Aorta (tissue), 5 donors: ENCODE results near the gene MED13L. TPM values are rescaled to one million over a fixed set of nuclear protein-coding genes. Genes with fewer than 3 reads are reported as not detected.
"Not testable (repeated sequence)": the region's sequence is repeated elsewhere in the genome, so short reads cannot be mapped to it uniquely, and the experiment has no call there.

Experiments
- ATAC-seq: fragments of 200-7000 bp; cut with Tn5 transposase; one replicate; pipeline ENCODE4 v1.9.1; 2022; ENCODE audit warnings: moderate library complexity; ENCODE audit not compliant: low FRiP score
- DNase-seq, 2 donors: peaks; one replicate each; pipeline ENCODE4 v3.0.0-alpha.2; 2020
- H3K27ac ChIP-seq, 2 donors: one replicate each; pipeline ENCODE4 v1.5.1; 2013; ENCODE audit warnings: low read length in 2 of 2, mild to moderate bottlenecking in 2 of 2, moderate library complexity in 2 of 2, control low read depth in 1 of 2, inconsistent platforms in 1 of 2, low read depth in 1 of 2
- H3K27me3 ChIP-seq, 2 donors: one replicate each; pipeline ENCODE4 v1.6.1; 2013; ENCODE audit warnings: control low read depth in 1 of 2, low read length in 1 of 2, mild to moderate bottlenecking in 1 of 2, moderate library complexity in 1 of 2; ENCODE audit not compliant: insufficient read depth in 2 of 2, control insufficient read depth in 1 of 2
- H3K36me3 ChIP-seq, 2 donors: one replicate each; pipeline ENCODE4 v1.6.1; 2013; ENCODE audit warnings: control low read depth in 1 of 2, low read length in 1 of 2, mild to moderate bottlenecking in 1 of 2; ENCODE audit not compliant: insufficient read depth in 2 of 2, control insufficient read depth in 1 of 2
- H3K4me1 ChIP-seq, 2 donors: one replicate each; pipeline ENCODE4 v1.6.1; 2013; ENCODE audit warnings: low read length in 2 of 2, control low read depth in 1 of 2, mild to moderate bottlenecking in 1 of 2, moderate library complexity in 1 of 2; ENCODE audit not compliant: insufficient read depth in 2 of 2, control insufficient read depth in 1 of 2
- H3K4me3 ChIP-seq, 2 donors: one replicate each; pipeline ENCODE4 v1.5.1; 2013; ENCODE audit warnings: low read length in 2 of 2, control low read depth in 1 of 2, mild to moderate bottlenecking in 1 of 2
- H3K9me3 ChIP-seq: one replicate; pipeline ENCODE4 v1.6.1; 2013; ENCODE audit warnings: mild to moderate bottlenecking, low read length; ENCODE audit not compliant: control insufficient read depth
- WGBS, 2 donors: extraction: QIAGEN DNeasy Blood & Tissue Kit; methylation state at CpG; one replicate each; pipeline ENCODE4 v1.1.7; 2013; 5-methylcytosine and 5-hydroxymethylcytosine counted together
- intact Hi-C, 2 donors: fragments of 100-400 bp; cut with DNase I; formaldehyde crosslinking; loops; one replicate each; pipeline versions ENCODE4 v1.14.2 to v1.15.0; 2022
- polyA plus RNA-seq, 2 donors: library from polyadenylated mRNA; stranded (reverse); fragments of 200-250 nt; gene quantifications; one replicate each; pipeline ENCODE4 v1.2.3, GENCODE V29; 2013
- total RNA-seq, 2 donors: library from RNA; stranded (reverse); fragmentation: NEBNext Ultra II Directional; extraction: Animal tissue kit (Norgen Biotek cat#: 25700); gene quantifications; one replicate each; pipeline ENCODE4 v1.2.1, GENCODE V29; 2021
- donor health status: healthy with polysubstance abuse.
- donor health status: Bipolar disorder and iron deficiency.
- donor health status: DM: no; HTN: no; CAD: no.
- donor health status: DM: no; HTN: no; CAD: no.
- donor health status: DM: yes; HTN: yes; CAD: no.

Gene MED13L
- total and polyA plus RNA-seq, 4 donors = 16.7 to 215 (median 114) TPM

DNA sequence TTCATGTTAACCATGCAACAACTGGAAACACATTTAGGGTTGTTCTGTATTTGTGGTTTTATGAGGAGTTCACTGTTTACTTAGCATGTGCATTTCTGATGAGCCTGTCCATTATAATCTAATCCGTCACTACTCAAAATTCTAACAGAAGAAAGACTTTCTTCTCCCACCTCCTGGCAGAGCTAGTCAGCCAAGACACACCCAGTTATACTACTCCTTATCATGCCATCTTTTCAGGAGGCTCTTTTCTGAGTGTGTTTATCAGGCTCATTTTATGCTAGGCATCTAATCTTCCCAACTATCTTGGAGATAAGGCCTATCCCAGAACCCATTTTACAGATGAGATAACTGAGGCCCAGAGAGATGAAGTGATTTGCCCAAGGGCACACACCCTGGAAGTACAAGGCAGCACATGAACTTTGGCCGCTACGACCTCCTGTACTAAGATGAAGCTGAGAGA is 10.4 kb upstream of the MED13L start:
- 91 to 92% methylated on average over 3 of the region's 3 CpGs for WGBS, 2 donors
- Histone ChIP-seq H3K4me1 (no peaks in the 10 kb centered on the region), H3K4me3 (no peak overlapping the region), H3K27me3 (no peaks in the 10 kb centered on the region), H3K36me3 (no peaks in the 10 kb centered on the region), H3K27ac (no peak overlapping the region), H3K9me3 (no peaks in the 10 kb centered on the region)
- intact Hi-C loops = no loop called here
- DNase-seq (no peak), ATAC-seq (no peak)

DNA sequence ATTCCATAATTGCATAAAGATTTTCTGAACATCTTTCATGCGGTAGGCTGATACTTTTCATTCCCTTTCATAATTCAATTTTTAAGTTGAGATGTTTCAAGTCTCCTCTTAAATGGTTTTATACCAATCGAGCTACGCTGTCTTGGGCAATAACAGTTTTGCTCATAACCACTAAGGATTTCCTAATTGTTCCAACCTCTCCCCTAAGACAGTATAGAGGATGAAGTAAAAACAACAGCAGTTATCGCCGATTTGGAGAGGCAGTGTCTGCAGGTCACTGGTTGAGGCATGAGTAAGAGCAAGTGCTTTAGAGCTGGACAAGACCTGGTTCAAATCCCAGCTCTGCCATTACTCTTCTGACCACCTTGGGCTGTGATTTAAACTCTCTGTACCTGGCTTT is 6.9 kb upstream of the MED13L start:
- Histone ChIP-seq H3K36me3 (no peaks in the 10 kb centered on the region), H3K4me1 (no peaks in the 10 kb centered on the region), H3K27me3 (no peaks in the 10 kb centered on the region), H3K9me3 (no peaks in the 10 kb centered on the region), H3K27ac (no peak overlapping the region), H3K4me3 (no peak overlapping the region)
- intact Hi-C loops = no loop called here
- 94% methylated on average over 5 of the region's 5 CpGs for WGBS, 2 donors
- ATAC-seq = no peak
- DNase-seq = no peak

DNA sequence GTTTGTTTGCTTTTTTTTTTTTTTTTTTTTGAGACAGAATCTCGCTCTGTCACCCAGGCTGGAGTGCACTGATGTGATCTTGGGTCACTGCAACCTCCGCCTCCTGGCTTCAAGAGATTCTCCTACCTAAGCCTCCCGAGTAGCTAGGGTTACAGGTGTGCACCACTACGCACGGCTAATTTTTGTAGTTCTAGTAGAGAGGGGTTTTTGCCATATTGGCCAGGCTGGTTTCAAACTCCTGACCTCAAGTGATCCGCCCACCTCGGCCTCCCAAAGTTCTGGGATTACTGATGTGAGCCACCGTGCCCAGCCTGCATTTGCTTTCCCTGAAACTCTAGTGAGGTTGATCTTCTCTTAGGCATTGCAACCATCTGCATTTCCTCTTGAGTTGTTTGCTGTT is 6.4 kb upstream of the MED13L start:
- intact Hi-C loops, DNase-seq, H3K27me3 ChIP-seq, H3K4me1 ChIP-seq, H3K9me3 ChIP-seq, H3K36me3 ChIP-seq, H3K4me3 ChIP-seq, ATAC-seq, H3K27ac ChIP-seq: not testable (repeated sequence)
- WGBS, 2 donors = 95 to 97% methylated on average over 8 of the region's 8 CpGs

DNA sequence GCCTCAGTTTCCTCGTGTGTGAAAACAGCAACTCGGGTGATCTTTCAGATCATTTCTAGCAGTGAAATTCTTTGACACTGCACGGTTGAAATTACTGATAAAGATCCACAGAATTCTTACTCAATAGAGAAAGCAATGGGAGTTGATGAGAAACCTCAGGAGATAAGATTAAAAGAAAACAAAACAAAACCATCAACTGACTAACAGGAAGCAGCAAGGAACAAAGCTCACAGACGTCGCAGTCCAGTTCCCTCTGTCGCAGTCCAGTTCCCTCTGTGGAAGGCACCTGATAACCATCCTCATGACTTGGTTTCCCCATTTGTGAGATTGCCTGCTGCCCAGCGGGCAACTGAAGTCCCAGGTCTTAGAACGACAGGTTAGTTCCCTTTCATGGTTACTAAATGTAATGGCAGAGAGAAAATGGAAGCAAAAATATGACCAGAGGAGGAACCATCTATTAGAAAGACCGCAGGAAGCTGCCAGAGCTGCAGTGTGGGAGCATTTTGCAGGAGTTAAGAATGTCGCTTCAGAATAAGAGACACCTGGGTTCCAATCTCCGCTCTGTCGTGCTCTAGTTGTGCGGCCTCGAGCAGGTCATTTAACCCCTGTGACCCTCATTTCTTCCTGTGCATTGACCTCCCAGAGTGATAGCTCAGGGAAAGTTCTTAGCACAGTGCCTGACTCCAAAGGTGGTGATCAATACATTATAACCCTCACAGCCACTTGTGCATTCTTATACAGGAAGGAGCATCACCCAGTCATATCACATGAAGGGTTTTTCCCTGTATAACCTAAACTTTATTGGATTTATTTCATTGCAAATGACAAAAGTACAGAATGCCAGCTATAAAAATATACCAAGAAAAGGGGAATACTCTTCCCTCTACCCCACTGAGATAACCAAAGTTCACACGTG is 5.1 kb upstream of the MED13L start:
- H3K36me3 ChIP-seq = no peaks in the 10 kb centered on the region
- H3K27ac ChIP-seq = no peak overlapping the region
- 73 to 80% methylated on average over 15 of the region's 15 CpGs for WGBS, 2 donors
- no peaks in the 10 kb centered on the region for H3K4me1 ChIP-seq
- intact Hi-C loops = no loop called here
- no peaks in the 10 kb centered on the region for H3K9me3 ChIP-seq
- H3K4me3 ChIP-seq = no peak overlapping the region
- H3K27me3 ChIP-seq = no peaks in the 10 kb centered on the region
- no peak for ATAC-seq
- DNase-seq = no peak

DNA sequence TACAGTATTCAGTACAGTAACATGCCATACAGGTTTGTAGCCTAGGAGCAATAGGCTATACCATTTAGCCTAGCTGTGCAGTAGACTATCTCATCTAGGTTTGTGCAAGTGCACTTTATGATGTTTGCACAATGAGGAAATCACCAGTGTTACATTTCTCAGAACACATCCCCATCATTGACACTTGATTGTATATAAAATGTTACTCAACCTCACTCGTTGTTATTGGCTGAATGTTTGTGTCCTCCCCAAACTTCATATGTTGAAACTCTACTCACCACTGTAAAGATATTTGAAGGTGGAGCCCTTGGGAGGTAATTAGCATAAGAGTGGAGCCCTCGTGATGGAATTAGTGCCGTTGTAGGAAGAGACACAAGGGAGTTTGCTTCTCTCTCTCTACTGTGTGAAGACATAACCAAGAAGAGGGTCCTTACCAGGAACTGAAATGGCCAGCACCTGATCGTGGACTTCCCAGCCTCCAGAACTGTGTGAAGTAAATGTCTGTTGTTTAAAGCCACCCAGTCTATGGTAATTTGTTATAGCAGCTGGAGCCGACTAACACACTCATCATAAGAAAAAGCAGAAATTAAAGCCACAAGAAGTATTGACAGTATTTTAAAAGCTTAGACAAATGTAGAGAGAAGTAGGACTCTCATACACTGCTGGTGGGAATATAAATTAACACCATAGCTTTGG is 3.2 kb upstream of the MED13L start:
- Histone ChIP-seq H3K4me1 (no peaks in the 10 kb centered on the region), H3K27me3 (no peaks in the 10 kb centered on the region), H3K27ac (no peak overlapping the region), H3K36me3 (no peaks in the 10 kb centered on the region), H3K9me3 (no peaks in the 10 kb centered on the region), H3K4me3 (no peak overlapping the region)
- intact Hi-C loops = no loop called here
- ATAC-seq = no peak
- DNase-seq = no peak
- WGBS, 2 donors = 77 to 78% methylated on average over 5 of the region's 5 CpGs

DNA sequence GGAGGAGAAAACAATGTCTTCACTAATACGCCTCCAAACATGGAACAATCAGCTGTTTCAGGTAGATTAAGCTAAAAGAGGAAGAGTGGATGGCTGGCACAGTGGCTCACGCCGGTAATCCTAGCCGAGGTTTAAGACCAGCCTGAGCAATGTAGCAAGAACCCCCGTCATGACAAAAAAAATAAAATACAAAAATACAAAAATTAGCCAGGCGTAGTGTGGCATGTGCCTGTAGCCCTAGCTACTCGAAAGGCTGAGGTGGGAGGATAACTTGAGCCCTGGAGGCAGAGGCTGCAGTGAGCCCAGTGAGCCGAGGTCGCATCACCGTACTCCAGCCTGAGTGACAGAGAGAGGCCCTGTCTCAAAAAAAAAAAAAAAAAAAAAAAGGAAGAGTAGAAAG is 1.2 kb upstream of the MED13L start:
- H3K36me3 ChIP-seq = no peaks in the 10 kb centered on the region
- H3K27ac ChIP-seq = no peak overlapping the region
- no peaks in the 10 kb centered on the region for H3K9me3 ChIP-seq
- H3K4me3 ChIP-seq = no peak overlapping the region
- no peaks in the 10 kb centered on the region for H3K27me3 ChIP-seq
- no peak for DNase-seq
- intact Hi-C loops = loop anchor here (5.0 to 10.0 kb wide), 6 partner anchors 149 to 324 kb away; no protein-coding TSS in a partner anchor
- no peaks in the 10 kb centered on the region for H3K4me1 ChIP-seq
- no peak for ATAC-seq
- WGBS, 2 donors = 92 to 94% methylated on average over 10 of the region's 10 CpGs

DNA sequence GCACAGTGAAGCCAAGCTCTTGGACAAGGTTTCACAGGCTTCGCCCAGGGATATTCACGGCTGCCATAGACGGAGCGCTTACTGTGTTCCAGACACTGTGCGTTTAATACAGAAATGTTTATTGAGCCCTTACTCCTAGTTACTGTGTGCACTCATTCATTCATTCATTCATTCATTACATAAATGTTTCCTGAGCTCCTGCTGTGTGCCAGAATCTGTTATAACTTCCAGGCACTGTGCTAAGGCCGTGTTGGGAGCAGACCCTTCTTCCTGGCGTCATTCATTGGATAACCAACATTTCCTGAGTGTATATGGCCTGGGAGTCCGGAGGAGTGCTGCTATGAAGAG is 760 bp upstream of the MED13L start:
- ATAC-seq = no peak
- no peak overlapping the region for H3K27ac ChIP-seq
- intact Hi-C loops = loop anchor here (5.0 to 10.0 kb wide), 6 partner anchors 149 to 324 kb away; no protein-coding TSS in a partner anchor
- peak overlapping the region; percentile 73 to 78 for H3K4me3 ChIP-seq
- DNase-seq = no peak
- no peaks in the 10 kb centered on the region for H3K36me3 ChIP-seq
- 52 to 54% methylated on average over 8 of the region's 8 CpGs for WGBS, 2 donors
- no peaks in the 10 kb centered on the region for H3K4me1 ChIP-seq
- H3K9me3 ChIP-seq = no peaks in the 10 kb centered on the region
- H3K27me3 ChIP-seq = no peaks in the 10 kb centered on the region

DNA sequence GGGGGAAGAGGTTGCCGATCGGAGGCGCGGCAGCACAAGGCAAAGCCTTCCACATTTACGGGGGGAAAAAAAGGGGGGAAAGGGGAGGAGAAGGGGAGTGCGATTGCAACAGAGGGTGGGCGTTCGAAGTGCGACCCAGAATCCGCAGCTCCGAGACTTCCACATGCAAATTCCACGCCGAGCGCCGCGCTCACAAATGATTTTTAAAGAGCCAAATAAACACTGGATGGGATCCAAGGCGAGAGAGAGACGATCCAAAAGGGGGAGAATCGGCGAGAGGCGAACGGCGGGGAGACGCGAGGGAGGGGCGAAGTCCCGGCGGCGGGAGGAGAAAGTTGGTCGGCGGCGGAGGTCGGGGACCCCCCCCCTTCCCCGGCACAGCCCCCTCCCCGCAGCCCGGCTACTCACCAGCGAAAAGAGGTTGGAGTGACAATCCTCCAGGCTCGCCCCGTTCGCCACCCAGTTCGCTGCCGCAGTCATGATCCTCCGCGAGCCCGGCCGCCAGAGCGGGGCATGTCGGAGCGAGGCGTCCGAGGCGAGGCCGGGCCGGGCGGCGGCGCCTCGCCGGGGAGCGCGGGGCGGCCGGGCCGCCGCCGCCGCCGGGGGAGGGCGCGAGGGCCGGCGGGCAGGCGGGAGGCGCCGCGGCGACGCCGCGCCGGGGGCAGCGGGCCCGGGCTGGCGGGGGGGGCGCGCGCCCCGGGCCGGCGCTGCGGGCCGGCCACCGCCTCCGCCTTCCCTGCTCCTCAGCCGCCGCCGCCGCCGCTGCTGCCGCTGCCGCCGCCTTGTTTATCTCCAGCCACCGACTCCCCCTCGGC is 634 bp downstream of the MED13L start:
- peak; percentile 73 for ATAC-seq
- peak overlapping the region; percentile 86 to 94 for H3K27ac ChIP-seq
- peak overlapping the region; percentile 94 to 98 for H3K4me3 ChIP-seq
- WGBS, 2 donors = 1% methylated on average over 24 to 103 of the region's 104 CpGs
- H3K9me3 ChIP-seq = no peaks in the 10 kb centered on the region
- intact Hi-C loops = loop anchor here (2.0 to 10.0 kb wide), 8 partner anchors 42 to 325 kb away; no protein-coding TSS in a partner anchor
- peak; percentile 87 to 91 for DNase-seq
- no peaks in the 10 kb centered on the region for H3K27me3 ChIP-seq
- H3K4me1 ChIP-seq = no peaks in the 10 kb centered on the region
- no peaks in the 10 kb centered on the region for H3K36me3 ChIP-seq
